AG04449 (cell line): ENCODE data around the gene BRINP2.

Experiments
- CTCF ChIA-PET: fragments of 350-600 bp; formaldehyde crosslinking; extraction: SDS; loops from one replicate; lab custom pipeline; 2021; ENCODE audit warnings: antibody characterized with exemption; lab: Yijun Ruan, JAX
- POLR2A ChIA-PET: fragments of 400-600, 350-600 bp; formaldehyde crosslinking; extraction: SDS; loops from one replicate; lab custom pipeline; 2020; ENCODE audit warnings: antibody characterized with exemption, inconsistent platforms; lab: Yijun Ruan, JAX
- DNase-seq: peaks from one replicate; pipeline ENCODE4 v3.0.0-alpha.2; 2010; ENCODE audit warnings: low read depth, low spot score
- H3K4me3 ChIP-seq: 2 replicates; pipeline ENCODE4 v1.5.1; 2011; ENCODE audit warnings: low read depth, mild to moderate bottlenecking, control low read depth, low read length
- CTCF ChIP-seq: IDR thresholded peaks from one replicate; pipeline ENCODE4 v1.5.1; 2011; ENCODE audit warnings: mild to moderate bottlenecking, moderate library complexity, low read length, control low read depth, inconsistent platforms; ENCODE audit not compliant: insufficient read depth; ENCODE audit errors: missing control alignments

BRINP2 gene

GRCh38 chr1:177209357-177209756, 38.6 kb downstream of the BRINP2 start:
- H3K4me3 ChIP-seq = no peak overlapping the region
- peak; percentile 98 for DNase-seq
- POLR2A ChIA-PET = interaction anchor here (1.3 kb wide), 1 partner anchor 28 kb away, joined by 3 read pairs; no protein-coding TSS in a partner anchor
- CTCF ChIA-PET = interaction anchor here (2.1 kb wide), 1 partner anchor 28 kb away, joined by 7 read pairs; no protein-coding TSS in a partner anchor
- TF ChIP-seq CTCF = no peak

GRCh38 chr1:177210071-177210470, 39.3 kb downstream of the BRINP2 start:
- CTCF ChIA-PET = no interaction called here

GRCh38 chr1:177211231-177211630, 40.5 kb downstream of the BRINP2 start:
- no peak overlapping the region for H3K4me3 ChIP-seq
- no peak for DNase-seq
- ChIA-PET CTCF (no interaction called here), POLR2A (no interaction called here)
- TF ChIP-seq CTCF = no peak

More at GRCh38 chr1:177210071-177210470, 39.3 kb downstream of the BRINP2 start:
- no peak overlapping the region for H3K4me3 ChIP-seq
- no peak for DNase-seq
- POLR2A ChIA-PET = interaction anchor here (1.3 kb wide), 1 partner anchor 29 kb away, joined by 3 read pairs; no protein-coding TSS in a partner anchor
- TF ChIP-seq CTCF = no peak

GRCh38 chr1:177216587-177217202, 45.9 kb downstream of the BRINP2 start:
- ChIA-PET CTCF (no interaction called here), POLR2A (no interaction called here)
- no peak for TF ChIP-seq CTCF
- H3K4me3 ChIP-seq = no peak overlapping the region
- DNase-seq = no peak

GRCh38 chr1:177219554-177220458, 49.0 kb downstream of the BRINP2 start:
- DNase-seq = no peak
- TF ChIP-seq CTCF = no peak
- ChIA-PET CTCF (no interaction called here), POLR2A (no interaction called here)
- no peak overlapping the region for H3K4me3 ChIP-seq

GRCh38 chr1:177223359-177223758, 52.6 kb downstream of the BRINP2 start:
- no peak for DNase-seq
- ChIA-PET POLR2A (no interaction called here), CTCF (no interaction called here)
- TF ChIP-seq CTCF = no peak
- no peak overlapping the region for H3K4me3 ChIP-seq
